ENCODE results near the gene KCTD1.

DNA sequence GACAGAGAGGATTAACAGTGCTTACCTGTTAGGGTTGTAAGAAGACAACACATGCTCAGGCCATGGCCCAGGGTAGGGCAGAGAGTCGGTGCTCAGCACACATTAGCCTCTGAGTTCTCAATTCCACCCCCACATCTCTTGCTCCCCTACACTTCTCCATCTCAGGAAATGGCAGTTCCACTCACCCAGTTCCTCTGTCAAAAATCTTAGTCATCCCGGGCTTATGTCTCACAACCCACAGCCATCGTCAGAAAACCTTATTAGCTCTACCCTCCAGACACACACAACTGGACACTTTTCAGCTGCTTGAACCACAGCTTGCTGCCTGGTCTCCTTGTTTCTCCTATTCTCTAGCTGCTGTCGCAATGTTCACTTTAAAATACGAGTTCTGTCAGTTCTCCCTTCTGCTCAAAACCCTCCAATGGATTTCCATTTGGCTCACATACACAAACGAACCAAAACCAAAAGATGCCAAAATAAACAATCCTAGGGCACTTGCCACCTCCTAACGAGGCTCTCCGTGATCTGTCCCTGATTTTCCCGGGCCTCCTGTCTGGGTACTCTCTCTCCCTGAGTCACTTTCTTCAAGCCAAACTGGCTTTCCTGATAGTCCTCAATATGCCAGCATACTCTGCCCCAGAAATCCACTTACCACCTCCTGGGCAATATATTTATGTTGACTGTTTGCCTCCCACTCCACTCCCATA is 89.7 kb downstream of the KCTD1 start:
- TF ChIP-seq, protein P1, sequence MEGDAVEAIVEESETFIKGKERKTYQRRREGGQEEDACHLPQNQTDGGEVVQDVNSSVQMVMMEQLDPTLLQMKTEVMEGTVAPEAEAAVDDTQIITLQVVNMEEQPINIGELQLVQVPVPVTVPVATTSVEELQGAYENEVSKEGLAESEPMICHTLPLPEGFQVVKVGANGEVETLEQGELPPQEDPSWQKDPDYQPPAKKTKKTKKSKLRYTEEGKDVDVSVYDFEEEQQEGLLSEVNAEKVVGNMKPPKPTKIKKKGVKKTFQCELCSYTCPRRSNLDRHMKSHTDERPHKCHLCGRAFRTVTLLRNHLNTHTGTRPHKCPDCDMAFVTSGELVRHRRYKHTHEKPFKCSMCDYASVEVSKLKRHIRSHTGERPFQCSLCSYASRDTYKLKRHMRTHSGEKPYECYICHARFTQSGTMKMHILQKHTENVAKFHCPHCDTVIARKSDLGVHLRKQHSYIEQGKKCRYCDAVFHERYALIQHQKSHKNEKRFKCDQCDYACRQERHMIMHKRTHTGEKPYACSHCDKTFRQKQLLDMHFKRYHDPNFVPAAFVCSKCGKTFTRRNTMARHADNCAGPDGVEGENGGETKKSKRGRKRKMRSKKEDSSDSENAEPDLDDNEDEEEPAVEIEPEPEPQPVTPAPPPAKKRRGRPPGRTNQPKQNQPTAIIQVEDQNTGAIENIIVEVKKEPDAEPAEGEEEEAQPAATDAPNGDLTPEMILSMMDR (IDR thresholded peaks at IDR 0.05), result no peak
- TF ChIP-seq EZH2 (IDR thresholded peaks at IDR 0.05), result no peak

All from neural progenitor cell (in vitro differentiated cells).